GM18502 (cell line): Measurements from ENCODE around the gene KRTAP5-8.
"Not testable (repeated sequence)": the region's sequence is repeated elsewhere in the genome, so short reads cannot be mapped to it uniquely, and the experiment has no call there.

Experiments used
- ATAC-seq: cut with Tn5 transposase; IDR thresholded peaks from one replicate; pipeline ENCODE4 v1.9.1; 2021; ENCODE audit warnings: mild to moderate bottlenecking; ENCODE audit not compliant: unreplicated experiment, poor library complexity

KRTAP5-8 gene, protein sequence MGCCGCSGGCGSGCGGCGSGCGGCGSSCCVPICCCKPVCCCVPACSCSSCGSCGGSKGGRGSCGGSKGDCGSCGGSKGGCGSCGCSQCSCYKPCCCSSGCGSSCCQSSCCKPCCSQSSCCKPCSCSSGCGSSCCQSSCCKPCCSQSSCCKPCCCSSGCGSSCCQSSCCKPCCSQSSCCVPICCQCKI

GRCh38 chr11:71537977-71538665 is at the start of gene KRTAP5-8:
Gene KRTAP5-8, plus strand, starts transcription at chr11:71538025. Its CDS starts 31 bp downstream, at chr11:71538056.
- not testable (repeated sequence) for ATAC-seq

DNA sequence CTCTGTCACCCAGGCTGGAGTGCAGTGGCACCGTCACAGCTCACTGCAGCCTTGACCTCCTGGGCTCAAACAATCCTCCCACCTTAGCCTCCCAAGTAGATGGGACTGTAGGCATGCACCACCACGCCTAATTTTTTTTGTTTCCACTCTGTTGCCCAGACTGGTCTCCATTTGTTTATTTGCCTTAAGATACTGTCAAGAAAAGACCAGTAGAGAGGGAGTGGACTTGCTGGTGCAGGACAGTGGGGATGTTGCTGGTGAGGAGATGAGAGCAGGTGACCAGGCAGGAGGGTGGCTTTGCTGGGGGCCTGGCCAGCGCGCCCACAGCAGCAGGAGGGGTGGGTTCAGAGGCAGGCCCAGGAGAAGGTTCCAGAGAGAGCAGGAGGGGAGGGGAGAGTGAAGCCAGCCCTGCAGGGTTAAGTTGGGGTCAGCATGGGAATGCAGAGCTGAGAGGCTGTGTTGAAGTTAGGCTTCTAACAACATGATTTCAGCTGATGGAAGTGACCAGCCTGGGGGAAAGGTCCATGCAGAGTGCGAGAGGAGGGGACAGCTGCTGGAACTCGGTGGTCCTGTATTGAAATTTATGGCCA is 49.0 kb upstream of the KRTAP5-8 start:
- no peak for ATAC-seq

GRCh38 chr11:71489311-71490043 is 48.3 kb upstream of the KRTAP5-8 start:
- no peak for ATAC-seq

DNA sequence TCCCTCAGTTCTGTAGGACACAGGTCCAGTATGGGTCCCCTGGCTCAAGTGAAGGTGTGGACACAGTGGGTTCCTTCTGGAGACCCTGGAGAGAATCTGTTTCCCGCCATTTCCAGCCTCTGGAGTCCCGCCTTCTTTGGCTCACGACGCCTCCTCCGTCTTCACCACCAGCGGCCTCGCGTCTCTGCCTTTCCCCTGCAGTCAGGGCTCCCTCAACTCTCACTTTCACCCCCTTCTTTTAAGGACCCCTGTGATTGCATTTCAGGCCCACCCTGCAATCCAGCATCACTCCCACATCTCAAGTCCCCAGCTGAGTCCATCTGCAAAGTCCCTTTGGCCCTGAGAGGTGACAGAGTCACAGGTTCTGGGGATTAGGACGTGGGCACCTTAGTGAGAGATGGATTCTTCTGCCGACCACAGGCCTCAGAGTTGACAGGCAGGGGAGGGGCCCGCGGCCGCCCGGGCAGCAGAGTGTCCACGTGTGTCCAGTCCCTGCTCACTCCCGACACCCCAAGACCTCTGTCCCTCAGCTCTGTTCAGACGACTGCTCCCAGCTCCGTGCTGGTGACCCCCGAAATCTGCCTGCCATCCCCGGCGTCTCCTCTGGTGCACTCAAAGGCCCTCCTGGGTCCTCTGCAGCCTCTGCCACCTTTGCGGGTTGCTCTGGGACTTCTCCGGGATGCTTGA is 47.6 kb upstream of the KRTAP5-8 start:
- ATAC-seq, result no peak

GRCh38 chr11:71490731-71491390 is 47.0 kb upstream of the KRTAP5-8 start:
- no peak for ATAC-seq

- no peak for ATAC-seq
Measured at GRCh38 chr11:71491531-71491930, 46.3 kb upstream of the KRTAP5-8 start.

- ATAC-seq, result no peak
Measured at GRCh38 chr11:71491940-71492339, 45.9 kb upstream of the KRTAP5-8 start.

DNA sequence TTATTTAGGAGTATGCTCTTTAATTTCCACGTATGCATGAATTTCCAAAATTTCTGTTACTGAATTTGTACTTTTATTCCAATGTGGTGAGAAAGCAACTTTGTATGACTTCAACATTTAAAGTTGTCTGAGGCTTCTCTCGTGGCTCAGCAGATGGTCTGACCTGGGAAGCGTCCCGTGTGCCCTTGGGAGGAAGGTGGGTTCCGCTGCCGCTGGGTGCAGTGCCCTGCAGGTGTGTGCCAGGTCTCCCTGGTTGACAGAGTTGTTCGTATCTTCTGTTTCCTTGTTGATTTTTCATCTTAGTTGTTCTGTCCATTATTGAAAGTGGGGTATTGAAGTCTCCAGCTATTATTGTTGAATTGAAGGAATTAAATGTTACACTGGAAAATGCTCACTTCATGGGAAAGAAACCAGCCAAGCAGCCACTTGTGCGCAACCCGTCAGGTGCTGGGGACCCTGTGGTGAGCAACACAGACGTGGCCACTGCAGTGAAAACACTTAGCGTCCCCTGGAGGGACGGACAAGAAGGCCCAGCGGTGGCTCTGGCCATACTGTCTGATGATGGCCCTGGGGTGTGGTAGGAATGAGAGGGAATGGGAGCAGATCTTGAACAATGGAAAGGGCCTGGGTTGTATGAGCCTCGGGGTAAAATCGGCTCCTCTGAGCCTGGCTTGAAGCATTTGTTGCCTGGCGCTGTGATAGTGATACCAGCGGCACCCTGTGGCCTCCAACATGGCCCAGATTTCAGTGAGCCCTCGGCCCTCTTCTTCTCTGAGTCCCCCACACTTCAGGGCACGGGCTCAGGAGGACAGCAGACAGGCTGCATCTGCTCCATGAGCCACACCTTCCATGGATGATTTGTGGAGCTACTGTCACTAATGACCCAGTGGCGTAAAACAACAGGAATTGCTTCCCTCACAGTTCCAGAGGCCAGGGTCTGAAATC is 42.3 kb upstream of the KRTAP5-8 start:
- ATAC-seq, result no peak

GRCh38 chr11:71496421-71496820 is 41.4 kb upstream of the KRTAP5-8 start:
- ATAC-seq, result no peak

- no peak for ATAC-seq
Measured at GRCh38 chr11:71498091-71498490, 39.7 kb upstream of the KRTAP5-8 start.

DNA sequence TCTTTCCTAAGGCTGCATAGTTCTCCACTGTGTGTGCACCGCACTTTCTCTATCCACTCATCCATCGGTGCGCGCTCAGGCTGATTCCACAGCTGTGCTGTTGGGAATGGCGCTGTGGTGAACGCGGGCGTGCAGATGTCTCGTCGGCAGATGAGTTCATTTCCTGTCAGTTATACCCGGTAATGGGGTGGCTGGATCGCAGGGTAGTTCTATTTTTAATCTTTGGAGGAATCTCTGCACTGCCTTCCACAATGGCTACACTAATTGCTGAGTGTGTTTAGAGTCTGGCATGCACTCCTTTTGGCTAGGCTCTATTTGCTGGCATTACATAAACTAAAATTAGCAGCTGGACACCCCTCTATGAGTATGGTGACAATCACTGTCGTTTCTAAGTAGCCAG is 38.7 kb upstream of the KRTAP5-8 start:
- no peak for ATAC-seq

GRCh38 chr11:71499546-71499945 is 38.3 kb upstream of the KRTAP5-8 start:
- ATAC-seq, result no peak

GRCh38 chr11:71500601-71501021 is 37.2 kb upstream of the KRTAP5-8 start:
- ATAC-seq, result no peak

- ATAC-seq, result no peak
Measured at GRCh38 chr11:71501071-71501985, 36.5 kb upstream of the KRTAP5-8 start.

- no peak for ATAC-seq
Measured at GRCh38 chr11:71502026-71502425, 35.8 kb upstream of the KRTAP5-8 start.

DNA sequence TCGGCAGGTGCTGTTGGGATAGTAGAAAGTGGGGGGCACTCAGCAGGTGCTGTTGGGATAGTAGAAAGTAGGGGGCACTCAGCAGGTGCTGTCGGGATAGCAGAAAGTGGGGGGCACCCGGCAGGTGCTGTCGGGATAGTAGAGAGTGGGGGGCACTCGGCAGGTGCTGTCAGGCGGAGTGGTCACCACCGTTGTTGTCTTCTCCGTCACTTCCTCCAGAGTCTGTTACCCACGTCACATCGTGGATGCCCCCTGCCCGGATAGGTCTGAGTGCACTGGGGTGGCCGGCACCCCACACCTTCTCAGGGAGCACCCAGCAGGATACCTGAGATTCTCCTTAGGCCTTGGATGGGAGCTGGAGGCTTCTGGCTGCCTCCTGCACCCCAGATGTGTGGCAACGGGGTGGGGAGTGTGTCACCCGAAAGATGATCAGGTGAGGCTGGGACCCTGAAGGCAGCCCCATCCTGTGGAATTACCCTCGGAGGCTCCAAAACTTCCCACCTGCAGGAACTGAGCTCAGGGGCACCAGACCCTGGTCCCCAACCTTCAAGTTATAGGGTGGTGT is 34.9 kb upstream of the KRTAP5-8 start:
- ATAC-seq, result no peak

DNA sequence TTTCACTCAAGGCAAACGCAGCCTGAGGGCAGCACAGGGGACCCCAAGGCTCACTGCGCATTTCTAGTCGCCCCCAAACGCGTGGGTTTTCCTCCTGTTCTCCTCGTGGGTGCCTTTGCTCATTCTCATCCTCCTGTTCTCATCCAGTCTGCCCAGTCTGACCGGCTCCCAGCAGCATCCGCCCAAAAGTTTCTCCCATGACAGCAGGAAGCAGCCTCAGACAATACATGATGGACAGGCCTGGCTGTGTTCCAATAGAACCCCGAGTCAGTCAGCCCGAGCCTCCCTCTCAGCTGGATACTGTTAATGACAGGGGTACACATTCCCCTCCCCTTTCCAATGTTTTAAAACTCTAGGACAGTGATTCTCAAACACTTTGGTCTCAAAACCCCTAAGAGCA is 33.3 kb upstream of the KRTAP5-8 start:
- ATAC-seq, result no peak

DNA sequence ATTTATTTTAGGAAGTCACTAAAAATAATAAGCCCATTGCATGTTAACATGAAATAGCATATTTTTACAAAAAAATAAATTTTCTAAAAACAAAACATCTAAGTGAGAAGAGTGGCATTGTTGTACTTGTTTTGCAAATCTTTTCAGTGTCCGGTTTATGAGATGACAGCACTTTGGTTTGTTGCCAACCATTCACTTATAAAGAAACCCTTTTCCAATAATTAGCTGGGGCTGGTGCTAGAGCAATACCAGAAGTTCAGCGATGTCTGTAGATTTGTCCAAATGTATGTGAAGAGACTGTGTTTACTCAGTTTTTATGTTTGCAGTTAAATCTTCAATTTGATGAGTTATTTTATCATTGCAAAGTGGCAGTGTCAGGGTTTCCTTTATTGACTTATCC is 32.8 kb upstream of the KRTAP5-8 start:
- ATAC-seq, result no peak
